Endodermal cell (in vitro differentiated cells): ENCODE measurements around the gene OR10T2. TPM values are rescaled to one million over a fixed set of nuclear protein-coding genes. Genes with fewer than 3 reads are reported as not detected.
"Not testable (repeated sequence)": the region's sequence is repeated elsewhere in the genome, so short reads cannot be mapped to it uniquely, and the experiment has no call there.

Source experiments
- DNase-seq: peaks from one replicate; pipeline ENCODE4 v3.0.0-alpha.2; 2017
- H3K27ac ChIP-seq: 2 replicates; pipeline ENCODE4 v1.5.1; 2013; ENCODE audit warnings: mild to moderate bottlenecking, low read depth, low read length, moderate library complexity
- H3K27me3 ChIP-seq: 2 replicates; pipeline ENCODE4 v1.6.1; 2013; ENCODE audit warnings: mild to moderate bottlenecking, low read length, moderate library complexity; ENCODE audit not compliant: insufficient read depth, control insufficient read depth, poor library complexity, severe bottlenecking
- H3K36me3 ChIP-seq: 2 replicates; pipeline ENCODE4 v1.7.0; 2013; ENCODE audit warnings: mild to moderate bottlenecking, low read length, moderate library complexity; ENCODE audit not compliant: control insufficient read depth, insufficient read depth
- H3K4me1 ChIP-seq: one replicate; pipeline ENCODE4 v1.7.0; 2013; ENCODE audit warnings: low read length; ENCODE audit not compliant: control insufficient read depth, insufficient read depth
- H3K4me3 ChIP-seq: 2 replicates; pipeline ENCODE4 v1.5.1; 2013; ENCODE audit warnings: mild to moderate bottlenecking, low read length, moderate library complexity
- H3K9ac ChIP-seq: 2 replicates; pipeline ENCODE4 v1.6.1; 2013; ENCODE audit warnings: mild to moderate bottlenecking, low read length, moderate library complexity; ENCODE audit not compliant: poor library complexity, severe bottlenecking; ENCODE audit errors: extremely low read depth
- H3K9me3 ChIP-seq: 2 replicates; pipeline ENCODE4 v1.6.1; 2013; ENCODE audit warnings: mild to moderate bottlenecking, low read length, moderate library complexity; ENCODE audit not compliant: control insufficient read depth
- H3K27ac Mint-ChIP-seq: 2 replicates; pipeline ENCODE4 v1.8.0; 2020; ENCODE audit warnings: mixed read lengths
- H3K27me3 Mint-ChIP-seq: 2 replicates; pipeline ENCODE4 v1.8.0; 2021; ENCODE audit warnings: mild to moderate bottlenecking, mixed read lengths; ENCODE audit not compliant: insufficient read depth
- H3K36me3 Mint-ChIP-seq: 2 replicates; pipeline ENCODE4 v1.8.0; 2020; ENCODE audit warnings: low read depth, mixed read lengths
- H3K4me1 Mint-ChIP-seq: 2 replicates; pipeline ENCODE4 v1.8.0; 2020; ENCODE audit warnings: mixed read lengths
- H3K4me3 Mint-ChIP-seq: 2 replicates; pipeline ENCODE4 v1.8.0; 2020; ENCODE audit warnings: mild to moderate bottlenecking, moderate library complexity, mixed read lengths
- H3K9me3 Mint-ChIP-seq: 2 replicates; pipeline ENCODE4 v1.8.0; 2020; ENCODE audit warnings: mild to moderate bottlenecking, mixed read lengths
- WGBS, 2 experiments: methylation state at CpG; one replicate each; pipeline versions ENCODE4 v1.1.5 to v1.1.7; 2013; ENCODE audit warnings: missing lambda C conversion rate in 2 of 2, mixed read lengths in 1 of 2; ENCODE audit not compliant: insufficient coverage in 1 of 2, insufficient read length in 1 of 2; 5-methylcytosine and 5-hydroxymethylcytosine counted together
- total RNA-seq, 2 donors: library from RNA; stranded (reverse); fragmentation: NEBNext Ultra II Directional in 1 of 2; extraction: Animal tissue kit (Norgen Biotek cat#: 25700) in 1 of 2; gene quantifications; 2 replicates in 1 of 2; 3 replicates in 1 of 2; pipeline ENCODE4 v1.2.1, GENCODE V29; 2021
- TF ChIP-seq, protein P1 (sequence below): fragments of 200-600 bp; sonication (generic); conservative IDR thresholded peaks from 2 replicates; pipeline ENCODE4 v1.5.0; 2021; ENCODE audit warnings: antibody characterized with exemption, mild to moderate bottlenecking

The OR10T2 gene
- total RNA-seq, 2 donors from 2014 or later: not detected

- no peaks in the 10 kb centered on the region for H3K9me3 ChIP-seq
- H3K4me3 ChIP-seq: no peak overlapping the region
- H3K27me3 ChIP-seq: no peaks in the 10 kb centered on the region
- H3K4me3 Mint-ChIP-seq: no peak overlapping the region
- no peaks in the 10 kb centered on the region for H3K36me3 ChIP-seq
- H3K9me3 Mint-ChIP-seq: no peaks in the 10 kb centered on the region
- no peak overlapping the region for H3K27ac Mint-ChIP-seq
- H3K4me1 ChIP-seq: no peaks in the 10 kb centered on the region
- TF ChIP-seq, protein P1, sequence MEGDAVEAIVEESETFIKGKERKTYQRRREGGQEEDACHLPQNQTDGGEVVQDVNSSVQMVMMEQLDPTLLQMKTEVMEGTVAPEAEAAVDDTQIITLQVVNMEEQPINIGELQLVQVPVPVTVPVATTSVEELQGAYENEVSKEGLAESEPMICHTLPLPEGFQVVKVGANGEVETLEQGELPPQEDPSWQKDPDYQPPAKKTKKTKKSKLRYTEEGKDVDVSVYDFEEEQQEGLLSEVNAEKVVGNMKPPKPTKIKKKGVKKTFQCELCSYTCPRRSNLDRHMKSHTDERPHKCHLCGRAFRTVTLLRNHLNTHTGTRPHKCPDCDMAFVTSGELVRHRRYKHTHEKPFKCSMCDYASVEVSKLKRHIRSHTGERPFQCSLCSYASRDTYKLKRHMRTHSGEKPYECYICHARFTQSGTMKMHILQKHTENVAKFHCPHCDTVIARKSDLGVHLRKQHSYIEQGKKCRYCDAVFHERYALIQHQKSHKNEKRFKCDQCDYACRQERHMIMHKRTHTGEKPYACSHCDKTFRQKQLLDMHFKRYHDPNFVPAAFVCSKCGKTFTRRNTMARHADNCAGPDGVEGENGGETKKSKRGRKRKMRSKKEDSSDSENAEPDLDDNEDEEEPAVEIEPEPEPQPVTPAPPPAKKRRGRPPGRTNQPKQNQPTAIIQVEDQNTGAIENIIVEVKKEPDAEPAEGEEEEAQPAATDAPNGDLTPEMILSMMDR: no peak
- H3K27ac ChIP-seq: no peak overlapping the region
- no peak overlapping the region for H3K9ac ChIP-seq
- H3K36me3 Mint-ChIP-seq: no peaks in the 10 kb centered on the region
- no peaks in the 10 kb centered on the region for H3K4me1 Mint-ChIP-seq
- H3K27me3 Mint-ChIP-seq: no peaks in the 10 kb centered on the region
- DNase-seq: no peak
These were observed 8.2 kb downstream of the OR10T2 start for GRCh38 chr1:158391099-158391498.

DNA sequence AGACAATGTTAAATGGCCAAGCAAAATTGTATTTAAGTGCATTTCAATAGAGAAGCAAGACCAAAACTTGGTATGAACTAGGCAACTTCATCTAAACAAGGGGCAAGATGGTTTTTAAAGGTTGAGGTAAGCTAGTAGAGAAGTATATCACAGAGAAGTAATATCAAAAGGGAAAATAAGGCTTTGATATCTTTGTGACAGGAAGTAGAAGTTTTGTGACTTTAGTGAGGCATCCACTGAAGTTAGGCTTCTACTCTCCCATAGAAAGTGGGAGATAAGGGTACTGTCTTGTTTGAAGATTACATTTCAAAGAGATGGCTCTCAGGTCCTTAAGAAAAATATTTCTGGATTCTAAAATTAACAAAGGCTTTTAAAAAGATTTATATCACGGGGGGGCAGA lies 8.9 kb downstream of the OR10T2 start:
- TF ChIP-seq, protein P1: no peak
- Histone ChIP-seq H3K9me3 (no peaks in the 10 kb centered on the region), H3K4me1 (no peaks in the 10 kb centered on the region), H3K36me3 (no peaks in the 10 kb centered on the region), H3K4me3 (no peak overlapping the region), H3K27ac (no peak overlapping the region), H3K27me3 (no peaks in the 10 kb centered on the region), H3K9ac (no peak overlapping the region)
- no peak for DNase-seq
- Mint-ChIP-seq H3K27me3 (no peaks in the 10 kb centered on the region), H3K27ac (no peak overlapping the region), H3K4me1 (no peaks in the 10 kb centered on the region), H3K9me3 (no peaks in the 10 kb centered on the region), H3K36me3 (no peaks in the 10 kb centered on the region), H3K4me3 (no peak overlapping the region)
- 75% methylated on average over 1 of the region's 1 CpG; no CpG with 5 or more reads in 1 of the 2 experiments for WGBS, 2 experiments

GRCh38 chr1:158374860-158375259 lies 24.4 kb downstream of the OR10T2 start:
- no peak overlapping the region for H3K4me3 ChIP-seq
- H3K9ac ChIP-seq: no peak overlapping the region
- H3K27ac Mint-ChIP-seq: no peak overlapping the region
- no peaks in the 10 kb centered on the region for H3K27me3 ChIP-seq
- H3K4me1 Mint-ChIP-seq: no peaks in the 10 kb centered on the region
- no peaks in the 10 kb centered on the region for H3K4me1 ChIP-seq
- H3K36me3 ChIP-seq: no peaks in the 10 kb centered on the region
- WGBS, 2 experiments: no CpG with 5 or more reads among the region's 1 CpG
- TF ChIP-seq, protein P1: no peak
- H3K9me3 ChIP-seq: peaks cover 10% of the 10 kb centered on the region
- H3K27me3 Mint-ChIP-seq: no peaks in the 10 kb centered on the region
- DNase-seq: no peak
- H3K27ac ChIP-seq: no peak overlapping the region
- no peak overlapping the region for H3K4me3 Mint-ChIP-seq
- H3K9me3 Mint-ChIP-seq: peaks cover 13% of the 10 kb centered on the region
- no peaks in the 10 kb centered on the region for H3K36me3 Mint-ChIP-seq

GRCh38 chr1:158374101-158374500 lies 25.2 kb downstream of the OR10T2 start:
- not testable (repeated sequence) for H3K27ac ChIP-seq, H3K27ac Mint-ChIP-seq, H3K36me3 ChIP-seq, DNase-seq, H3K9ac ChIP-seq, H3K27me3 ChIP-seq, H3K4me1 ChIP-seq, H3K4me1 Mint-ChIP-seq, H3K27me3 Mint-ChIP-seq, H3K4me3 ChIP-seq, H3K4me3 Mint-ChIP-seq, H3K36me3 Mint-ChIP-seq
- 95 to 98% methylated on average over 9 to 25 of the region's 25 CpGs for WGBS, 2 experiments
- peaks cover 10% of the 10 kb centered on the region for H3K9me3 ChIP-seq
- H3K9me3 Mint-ChIP-seq: peaks cover 13% of the 10 kb centered on the region
